Stomach (tissue), 9 donors: ENCODE measurements around the gene ATP6V1G3. TPM values are rescaled to one million over a fixed set of nuclear protein-coding genes. Genes with fewer than 3 reads are reported as not detected.
A peak's percentile ranks its signal among the peaks of the same experiment; 100 is the strongest.
"Not testable (repeated sequence)": the region's sequence is repeated elsewhere in the genome, so short reads cannot be mapped to it uniquely, and the experiment has no call there.

Experiments
- DNase-seq, 2 donors: peaks; one replicate each; pipeline versions ENCODE4 v3.0.0 to v3.0.0-alpha.2; 2013 to 2019
- H3K27ac ChIP-seq, 5 donors: fragments of 200-600 bp in 4 of 5; sonication (generic) in 4 of 5; one replicate each; pipeline ENCODE4 v1.5.1; 2013 to 2019; ENCODE audit warnings: mild to moderate bottlenecking in 1 of 5, moderate library complexity in 1 of 5
- H3K27me3 ChIP-seq, 3 donors: fragments of 200-600 bp; sonication (generic); one replicate each; pipeline ENCODE4 v1.5.1; 2017 to 2019; ENCODE audit warnings: mixed run types in 1 of 3
- H3K36me3 ChIP-seq, 4 donors: fragments of 200-600 bp; sonication (generic); 1 replicate in 3 of 4; 2 replicates in 1 of 4; pipeline ENCODE4 v1.5.1; 2016 to 2019
- H3K4me1 ChIP-seq, 4 donors: fragments of 200-600 bp; sonication (generic); one replicate each; pipeline ENCODE4 v1.5.1; 2016 to 2019
- H3K4me3 ChIP-seq, 4 donors: fragments of 200-600 bp; sonication (generic) in 3 of 4; one replicate each; pipeline ENCODE4 v1.5.1; 2016 to 2019; ENCODE audit warnings: mild to moderate bottlenecking in 1 of 4
- H3K9me3 ChIP-seq, 4 donors: fragments of 200-600 bp; sonication (generic); one replicate each; pipeline ENCODE4 v1.5.1; 2016 to 2019
- CTCF ChIP-seq, 7 experiments: fragments of 450-650 bp in 4 of 7; fragments of 200-600 bp in 3 of 7; sonication (generic) in 3 of 7; IDR thresholded peaks; one replicate each; pipeline ENCODE4 v1.5.1; 2016 to 2019; ENCODE audit warnings: antibody characterized with exemption in 7 of 7, control low read depth in 2 of 7, mild to moderate bottlenecking in 1 of 7
- EP300 ChIP-seq: sonication (generic); formaldehyde crosslinking; IDR thresholded peaks from one replicate; pipeline ENCODE4 v1.6.1; 2017; ENCODE audit warnings: antibody characterized with exemption
- POLR2A ChIP-seq, 4 donors: fragments of 450-650 bp; IDR thresholded peaks; one replicate each; pipeline ENCODE4 v1.6.1; 2016; ENCODE audit warnings: antibody characterized with exemption in 4 of 4, control low read depth in 2 of 4, mild to moderate bottlenecking in 1 of 4, moderate library complexity in 1 of 4
- POLR2AphosphoS5 ChIP-seq, 3 donors: sonication (generic); formaldehyde crosslinking; IDR thresholded peaks; one replicate each; pipeline ENCODE4 v1.6.1; 2016; ENCODE audit warnings: antibody characterized with exemption in 3 of 3
- WGBS, 5 donors: extraction: QIAGEN DNeasy Blood & Tissue Kit in 3 of 5; methylation state at CpG; one replicate each; pipeline versions ENCODE4 v1.1.5 to v1.1.7; 2013 to 2018; 5-methylcytosine and 5-hydroxymethylcytosine counted together
- intact Hi-C: fragments of 100-400 bp; cut with DNase I; formaldehyde crosslinking; loops from one replicate; pipeline ENCODE4 v1.15.1; 2023; ENCODE audit warnings: low total_unique reads
- polyA plus RNA-seq, 3 donors: library from polyadenylated mRNA; stranded (reverse); fragments of 200-250 nt; gene quantifications; one replicate each; pipeline ENCODE4 v1.2.3, GENCODE V29; 2013
- total RNA-seq, 5 donors: library from RNA; depleted of rRNA; stranded (reverse); fragments of >200 nt; gene quantifications; one replicate each; pipeline versions ENCODE4 v1.1.0 to v1.2.3, GENCODE V29; 2014 to 2016
- donor health status: healthy with polysubstance abuse.
- donor health status: Bipolar disorder and iron deficiency.
- donor health status: healthy.

Gene ATP6V1G3
- total and polyA plus RNA-seq, 8 donors: not detected

DNA sequence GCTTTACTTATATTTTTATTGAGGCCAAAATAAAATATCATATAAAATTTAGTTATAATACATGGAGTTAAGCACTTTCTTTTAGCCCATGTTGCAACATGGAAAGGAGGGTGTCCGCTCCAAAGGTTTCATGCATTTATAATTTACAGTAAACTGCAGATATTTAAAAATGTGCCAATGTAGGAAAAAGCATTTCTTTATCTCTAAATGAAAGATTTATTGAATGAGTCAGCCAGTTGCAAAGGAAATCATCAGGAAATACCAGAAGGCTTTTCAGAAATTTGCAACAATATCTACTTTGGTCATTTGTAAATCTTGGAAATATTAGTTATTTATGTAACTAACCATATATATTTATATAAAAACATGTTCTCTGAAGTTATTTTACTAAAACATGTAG, 12.1 kb downstream of the ATP6V1G3 start:
- TF ChIP-seq EP300 (no peak), POLR2A (IDR thresholded peaks at IDR 0.05) (no peak), POLR2AphosphoS5 (IDR thresholded peaks at IDR 0.05) (no peak), CTCF (IDR thresholded peaks at IDR 0.05) (no peak)
- Histone ChIP-seq H3K4me3 (no peak overlapping the region), H3K36me3 (no peaks in the 10 kb centered on the region), H3K27me3 (no peaks in the 10 kb centered on the region), H3K4me1 (peaks cover 0 to 5% (median 0%) of the 10 kb centered on the region in 4 donors), H3K27ac (no peak overlapping the region), H3K9me3 (no peaks in the 10 kb centered on the region)
- intact Hi-C loops: no loop called here
- DNase-seq: no peak
- WGBS, 5 donors: 37 to 84% (median 78%) methylated on average over 1 of the region's 1 CpG

- Histone ChIP-seq H3K36me3 (no peaks in the 10 kb centered on the region), H3K4me3 (no peak overlapping the region), H3K9me3 (no peaks in the 10 kb centered on the region), H3K4me1 (peaks cover 0 to 1% (median 0%) of the 10 kb centered on the region in 4 donors), H3K27me3 (no peaks in the 10 kb centered on the region), H3K27ac (no peak overlapping the region)
- intact Hi-C loops: no loop called here
- no peak for DNase-seq
- 34 to 60% (median 45%) methylated on average over 2 of the region's 2 CpGs for WGBS, 5 donors
- TF ChIP-seq POLR2AphosphoS5 (IDR thresholded peaks at IDR 0.05) (no peak), POLR2A (IDR thresholded peaks at IDR 0.05) (no peak), CTCF (IDR thresholded peaks at IDR 0.05) (no peak), EP300 (no peak)
These were observed 15.9 kb downstream of the ATP6V1G3 start for GRCh38 chr1:198524556-198524955.

DNA sequence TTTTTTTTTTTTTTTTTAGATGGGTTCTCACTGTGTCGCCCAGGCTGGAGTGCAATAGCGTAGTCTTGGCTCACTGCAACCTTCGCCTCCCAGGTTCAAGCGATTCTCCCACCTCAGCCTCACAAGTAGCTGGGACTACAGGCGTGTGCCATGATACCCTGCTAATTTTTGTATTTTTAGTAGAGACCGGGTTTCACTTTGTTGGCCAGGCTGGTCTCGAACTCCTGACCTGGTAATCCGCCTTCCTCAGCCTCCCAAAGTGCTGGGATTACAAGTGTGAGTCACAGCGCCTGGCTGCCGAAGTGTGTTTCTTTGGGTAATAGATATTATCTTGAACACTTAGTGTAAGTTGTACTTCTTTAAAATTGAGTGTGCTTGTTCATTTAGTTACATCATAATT, 16.4 kb downstream of the ATP6V1G3 start:
- H3K9me3 ChIP-seq, H3K4me1 ChIP-seq, H3K27ac ChIP-seq, DNase-seq, H3K36me3 ChIP-seq, H3K4me3 ChIP-seq, H3K27me3 ChIP-seq, intact Hi-C loops: not testable (repeated sequence)
- WGBS, 5 donors: 72 to 82% (median 77%) methylated on average over 10 of the region's 10 CpGs

- intact Hi-C loops: no loop called here
- Histone ChIP-seq H3K9me3 (no peaks in the 10 kb centered on the region), H3K4me1 (no peaks in the 10 kb centered on the region), H3K27ac (no peak overlapping the region), H3K27me3 (no peaks in the 10 kb centered on the region), H3K4me3 (no peak overlapping the region), H3K36me3 (no peaks in the 10 kb centered on the region)
- DNase-seq: peak in 1 of 2 donors; percentile 21
- TF ChIP-seq CTCF (IDR thresholded peaks at IDR 0.05): no peak
- TF ChIP-seq EP300: no peak
- no peak for TF ChIP-seq POLR2A (IDR thresholded peaks at IDR 0.05)
- TF ChIP-seq POLR2AphosphoS5 (IDR thresholded peaks at IDR 0.05): no peak
- 50 to 65% (median 60%) methylated on average over 2 of the region's 2 CpGs for whole genome bisulfite sequencing, 5 donors
These were observed 17.1 kb downstream of the ATP6V1G3 start for GRCh38 chr1:198523182-198523950.

DNA sequence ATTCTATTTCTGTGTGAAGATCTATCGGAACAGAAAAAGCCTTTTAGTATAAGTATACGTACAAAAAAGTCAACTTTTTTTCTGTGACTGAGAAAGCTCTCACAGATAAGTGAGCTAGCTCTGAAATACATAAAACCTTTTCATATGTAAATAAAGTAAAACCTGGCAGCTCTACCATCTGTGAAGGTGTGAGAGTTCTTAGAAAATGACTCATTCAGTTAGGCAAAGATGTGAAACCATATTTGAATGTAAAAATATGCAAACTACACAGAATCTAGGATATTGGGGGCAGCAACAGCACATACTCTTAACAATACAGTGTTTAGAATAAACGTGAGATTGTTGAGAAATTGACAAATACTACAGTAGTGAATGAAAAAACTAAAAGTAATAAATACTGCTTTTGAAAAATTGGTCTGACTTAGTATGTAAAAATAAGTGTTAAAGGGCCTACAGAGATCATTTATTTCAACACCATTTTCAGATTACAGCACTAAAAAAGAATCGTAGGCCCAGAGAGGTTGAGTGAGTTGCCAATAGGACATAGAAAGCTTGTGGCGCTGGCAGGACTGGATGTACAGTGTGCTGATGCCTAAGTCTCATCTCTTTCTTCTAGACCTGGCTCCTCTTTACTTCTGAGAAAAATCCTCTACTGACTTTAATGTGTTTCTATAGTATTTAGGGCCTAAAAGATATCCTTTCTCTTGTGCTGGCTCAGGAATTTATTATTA, 19.8 kb downstream of the ATP6V1G3 start:
- no peaks in the 10 kb centered on the region for H3K36me3 ChIP-seq
- peak in 1 of 2 donors; percentile 17 for DNase-seq
- WGBS, 5 donors: 42 to 63% (median 52%) methylated on average over 5 of the region's 5 CpGs
- no peak for TF ChIP-seq POLR2AphosphoS5 (IDR thresholded peaks at IDR 0.05)
- no peak for TF ChIP-seq EP300
- TF ChIP-seq POLR2A (IDR thresholded peaks at IDR 0.05): no peak
- no peak for TF ChIP-seq CTCF (IDR thresholded peaks at IDR 0.05)
- no peaks in the 10 kb centered on the region for H3K27me3 ChIP-seq
- H3K27ac ChIP-seq: no peak overlapping the region
- intact Hi-C loops: no loop called here
- H3K4me3 ChIP-seq: no peak overlapping the region
- no peaks in the 10 kb centered on the region for H3K9me3 ChIP-seq
- no peaks in the 10 kb centered on the region for H3K4me1 ChIP-seq
